Astrocyte (in vitro differentiated cells and primary cell): Measurements from ENCODE around the gene FGF12. TPM values are rescaled to one million over a fixed set of nuclear protein-coding genes. Genes with fewer than 3 reads are reported as not detected.

Source experiments
- DNase-seq: peaks from one replicate; pipeline ENCODE4 v3.0.0-alpha.2; 2010; ENCODE audit warnings: low read depth
- FAIRE-seq: peaks from 2 replicates; lab custom pipeline; 2011; peaks lifted over from hg19 to GRCh38; lab: Jason Lieb, UNC
- H2AFZ ChIP-seq: 2 replicates; pipeline ENCODE4 v1.6.0; 2012; ENCODE audit warnings: low read depth, low read length, inconsistent platforms
- H3K27ac ChIP-seq: 2 replicates; pipeline ENCODE4 v1.5.1; 2011; ENCODE audit warnings: low read depth, low read length, inconsistent platforms
- H3K27me3 ChIP-seq: 2 replicates; pipeline ENCODE4 v1.6.0; 2011; ENCODE audit warnings: low read length, inconsistent platforms; ENCODE audit not compliant: insufficient read depth
- H3K36me3 ChIP-seq: 2 replicates; pipeline ENCODE4 v1.5.1; 2011; ENCODE audit warnings: low read length, inconsistent platforms; ENCODE audit not compliant: insufficient read depth
- H3K4me1 ChIP-seq: 2 replicates; pipeline ENCODE4 v1.5.1; 2011; ENCODE audit warnings: low read length, inconsistent platforms; ENCODE audit not compliant: insufficient read depth
- H3K4me2 ChIP-seq: 2 replicates; pipeline ENCODE4 v1.6.0; 2012; ENCODE audit warnings: low read length, inconsistent platforms
- H3K4me3 ChIP-seq: 2 replicates; pipeline ENCODE4 v1.5.1; 2011; ENCODE audit warnings: low read depth, mild to moderate bottlenecking, low read length, inconsistent platforms; ENCODE audit not compliant: insufficient read depth
- H3K79me2 ChIP-seq: 2 replicates; pipeline ENCODE4 v1.6.0; 2012; ENCODE audit warnings: mild to moderate bottlenecking, low read length, inconsistent platforms; ENCODE audit not compliant: insufficient read depth
- H3K9ac ChIP-seq: 2 replicates; pipeline ENCODE4 v1.6.0; 2012; ENCODE audit warnings: mild to moderate bottlenecking, low read length, inconsistent platforms
- H3K9me3 ChIP-seq: 2 replicates; pipeline ENCODE4 v1.5.1; 2012; ENCODE audit warnings: low read depth, mild to moderate bottlenecking, low read length, inconsistent platforms; ENCODE audit not compliant: insufficient read depth
- H4K20me1 ChIP-seq: 2 replicates; pipeline ENCODE4 v1.6.0; 2012; ENCODE audit warnings: low read length, inconsistent platforms; ENCODE audit not compliant: insufficient read depth
- H3K27ac Mint-ChIP-seq: one replicate; pipeline ENCODE4 v1.8.0; 2021; ENCODE audit warnings: mild to moderate bottlenecking, mixed read lengths; ENCODE audit not compliant: unreplicated experiment
- H3K27me3 Mint-ChIP-seq: one replicate; pipeline ENCODE4 v1.8.0; 2021; ENCODE audit warnings: low read depth, mixed read lengths; ENCODE audit not compliant: unreplicated experiment
- H3K36me3 Mint-ChIP-seq: one replicate; pipeline ENCODE4 v1.8.0; 2021; ENCODE audit warnings: low read depth, mixed read lengths; ENCODE audit not compliant: unreplicated experiment
- H3K4me1 Mint-ChIP-seq: one replicate; pipeline ENCODE4 v1.8.0; 2021; ENCODE audit warnings: low read depth, mixed read lengths; ENCODE audit not compliant: unreplicated experiment
- H3K4me3 Mint-ChIP-seq: one replicate; pipeline ENCODE4 v1.8.0; 2021; ENCODE audit warnings: mild to moderate bottlenecking, moderate library complexity, mixed read lengths; ENCODE audit not compliant: unreplicated experiment
- H3K9me3 Mint-ChIP-seq: one replicate; pipeline ENCODE4 v1.8.0; 2021; ENCODE audit warnings: mild to moderate bottlenecking, mixed read lengths; ENCODE audit not compliant: unreplicated experiment
- EZH2 ChIP-seq: IDR thresholded peaks from 2 replicates; pipeline ENCODE4 v1.6.1; 2012; ENCODE audit warnings: mild to moderate bottlenecking, low read length, inconsistent platforms; ENCODE audit not compliant: insufficient read depth
- total RNA-seq: library from RNA; stranded (reverse); gene quantifications from 2 replicates; pipeline ENCODE4 v1.2.1, GENCODE V29; 2021
- TF ChIP-seq, protein P1 (sequence below): IDR thresholded peaks from 2 replicates; pipeline ENCODE4 v1.5.1; 2011; ENCODE audit warnings: low read depth, mild to moderate bottlenecking, inconsistent platforms, low read length, moderate library complexity; ENCODE audit not compliant: insufficient read depth

The FGF12 gene
- total RNA-seq, 1 donor from 2014 or later: 1.4 TPM

DNA sequence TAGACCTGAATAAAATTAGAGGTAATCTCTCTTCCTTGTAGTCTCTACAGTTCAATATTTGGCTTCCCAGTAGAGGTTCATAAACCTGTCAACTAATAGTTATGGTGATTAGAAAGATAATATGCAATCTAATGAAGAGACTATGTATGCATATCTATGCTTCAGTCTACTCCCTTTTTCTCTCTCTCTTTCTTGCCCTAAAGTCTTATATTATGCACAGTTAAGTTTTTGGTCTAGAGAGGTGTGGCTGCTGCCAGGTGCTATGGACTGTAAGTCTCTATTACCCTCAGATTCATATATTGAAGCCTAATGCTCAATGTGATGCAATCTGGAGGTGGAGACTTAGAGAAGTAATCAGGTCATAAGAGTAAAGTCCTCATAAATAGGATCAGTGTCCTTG is 413.7 kb downstream of the FGF12 start:
- Histone ChIP-seq H2AFZ (no peak overlapping the region), H3K4me3 (no peak overlapping the region), H4K20me1 (no peaks in the 10 kb centered on the region), H3K9me3 (no peaks in the 10 kb centered on the region), H3K9ac (no peak overlapping the region), H3K27me3 (no peaks in the 10 kb centered on the region), H3K4me1 (no peaks in the 10 kb centered on the region), H3K79me2 (no peaks in the 10 kb centered on the region), H3K36me3 (no peaks in the 10 kb centered on the region), H3K4me2 (no peak overlapping the region), H3K27ac (no peak overlapping the region)
- H3K4me1 Mint-ChIP-seq: no peaks in the 10 kb centered on the region
- no peak overlapping the region for H3K27ac Mint-ChIP-seq
- no peaks in the 10 kb centered on the region for H3K9me3 Mint-ChIP-seq
- no peak for FAIRE-seq
- DNase-seq: no peak
- no peaks in the 10 kb centered on the region for H3K27me3 Mint-ChIP-seq
- H3K4me3 Mint-ChIP-seq: no peak overlapping the region
- no peaks in the 10 kb centered on the region for H3K36me3 Mint-ChIP-seq
- TF ChIP-seq, protein P1, sequence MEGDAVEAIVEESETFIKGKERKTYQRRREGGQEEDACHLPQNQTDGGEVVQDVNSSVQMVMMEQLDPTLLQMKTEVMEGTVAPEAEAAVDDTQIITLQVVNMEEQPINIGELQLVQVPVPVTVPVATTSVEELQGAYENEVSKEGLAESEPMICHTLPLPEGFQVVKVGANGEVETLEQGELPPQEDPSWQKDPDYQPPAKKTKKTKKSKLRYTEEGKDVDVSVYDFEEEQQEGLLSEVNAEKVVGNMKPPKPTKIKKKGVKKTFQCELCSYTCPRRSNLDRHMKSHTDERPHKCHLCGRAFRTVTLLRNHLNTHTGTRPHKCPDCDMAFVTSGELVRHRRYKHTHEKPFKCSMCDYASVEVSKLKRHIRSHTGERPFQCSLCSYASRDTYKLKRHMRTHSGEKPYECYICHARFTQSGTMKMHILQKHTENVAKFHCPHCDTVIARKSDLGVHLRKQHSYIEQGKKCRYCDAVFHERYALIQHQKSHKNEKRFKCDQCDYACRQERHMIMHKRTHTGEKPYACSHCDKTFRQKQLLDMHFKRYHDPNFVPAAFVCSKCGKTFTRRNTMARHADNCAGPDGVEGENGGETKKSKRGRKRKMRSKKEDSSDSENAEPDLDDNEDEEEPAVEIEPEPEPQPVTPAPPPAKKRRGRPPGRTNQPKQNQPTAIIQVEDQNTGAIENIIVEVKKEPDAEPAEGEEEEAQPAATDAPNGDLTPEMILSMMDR: no peak
- TF ChIP-seq EZH2: no peak

DNA sequence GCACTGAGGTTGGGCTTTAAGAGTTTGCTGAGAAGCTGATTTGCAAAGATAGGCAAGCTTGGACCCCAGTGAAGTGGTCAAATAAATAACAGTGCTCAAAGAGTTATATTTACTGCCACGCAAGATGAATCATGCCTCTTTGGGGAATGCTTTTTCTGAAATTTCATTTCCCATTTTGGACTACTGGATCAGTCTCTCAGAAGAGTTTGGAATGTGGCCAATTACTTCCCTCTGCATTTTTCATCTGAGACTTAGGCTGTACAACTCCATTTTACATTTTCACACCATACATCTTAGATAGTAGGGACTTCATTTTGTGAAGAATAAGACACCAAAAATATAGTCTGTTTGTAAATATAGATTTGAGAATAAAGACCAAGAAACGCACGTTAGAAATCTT is 419.7 kb downstream of the FGF12 start:
- Mint-ChIP-seq H3K36me3 (no peaks in the 10 kb centered on the region), H3K27ac (no peak overlapping the region), H3K9me3 (no peaks in the 10 kb centered on the region), H3K4me3 (no peak overlapping the region), H3K27me3 (no peaks in the 10 kb centered on the region), H3K4me1 (peaks cover 5% of the 10 kb centered on the region)
- FAIRE-seq (no peak), DNase-seq (no peak)
- Histone ChIP-seq H3K36me3 (no peaks in the 10 kb centered on the region), H4K20me1 (no peaks in the 10 kb centered on the region), H3K9me3 (no peaks in the 10 kb centered on the region), H3K4me2 (no peak overlapping the region), H3K4me1 (no peaks in the 10 kb centered on the region), H3K27me3 (no peaks in the 10 kb centered on the region), H2AFZ (no peak overlapping the region), H3K4me3 (no peak overlapping the region), H3K9ac (no peak overlapping the region), H3K79me2 (no peaks in the 10 kb centered on the region), H3K27ac (no peak overlapping the region)
- TF ChIP-seq EZH2: no peak
- TF ChIP-seq, protein P1: no peak

DNA sequence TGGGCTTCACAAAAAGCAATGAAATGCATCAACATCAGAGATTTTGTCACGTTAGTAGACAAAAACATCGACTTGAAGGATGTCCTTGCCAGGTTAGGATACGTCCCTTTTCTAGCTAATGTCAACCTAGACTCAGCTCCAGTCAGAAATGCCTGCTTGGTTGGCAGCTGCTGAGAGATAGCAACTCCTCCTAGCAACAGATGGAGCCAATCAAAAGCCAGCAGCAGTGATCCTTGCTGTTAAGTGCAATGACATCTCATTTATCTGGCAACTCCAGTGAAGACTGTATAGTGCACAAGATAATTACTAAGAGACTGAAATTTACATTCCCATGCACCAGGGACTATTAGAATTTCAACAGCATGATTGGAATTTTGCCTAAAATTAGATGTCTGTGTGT is 424.1 kb downstream of the FGF12 start:
- Mint-ChIP-seq H3K36me3 (no peaks in the 10 kb centered on the region), H3K4me3 (no peak overlapping the region), H3K27ac (no peak overlapping the region), H3K9me3 (no peaks in the 10 kb centered on the region), H3K27me3 (no peaks in the 10 kb centered on the region), H3K4me1 (peaks cover 5% of the 10 kb centered on the region)
- H4K20me1 ChIP-seq: no peaks in the 10 kb centered on the region
- H3K9ac ChIP-seq: no peak overlapping the region
- H3K4me2 ChIP-seq: no peak overlapping the region
- H3K9me3 ChIP-seq: no peaks in the 10 kb centered on the region
- no peak overlapping the region for H2AFZ ChIP-seq
- TF ChIP-seq, protein P1: no peak
- TF ChIP-seq EZH2: no peak
- H3K27me3 ChIP-seq: no peaks in the 10 kb centered on the region
- H3K36me3 ChIP-seq: no peaks in the 10 kb centered on the region
- H3K27ac ChIP-seq: no peak overlapping the region
- FAIRE-seq: no peak
- no peaks in the 10 kb centered on the region for H3K4me1 ChIP-seq
- DNase-seq: no peak
- no peaks in the 10 kb centered on the region for H3K79me2 ChIP-seq
- H3K4me3 ChIP-seq: no peak overlapping the region
